Naive thymus-derived CD4-positive, alpha-beta T cell (primary cell): Measurements from ENCODE around the gene GNG11. TPM values are rescaled to one million over a fixed set of nuclear protein-coding genes. Genes with fewer than 3 reads are reported as not detected.

Source experiments
- ATAC-seq: fragments of 150-1000 bp; cut with Tn5 transposase; 2 replicates; pipeline ENCODE4 v1.10.0; 2021; ENCODE audit warnings: mild to moderate bottlenecking, moderate library complexity
- CTCF ChIA-PET: fragments of 350-600 bp; sonication (Branson Sonifier 250); formaldehyde crosslinking; loops from one replicate; lab custom pipeline; 2021; ENCODE audit warnings: antibody characterized with exemption; lab: Charles Lee
- POLR2A ChIA-PET: fragments of 350-600 bp; sonication (Branson Sonifier 250); formaldehyde crosslinking; loops from one replicate; lab custom pipeline; 2021; ENCODE audit warnings: antibody characterized with exemption, inconsistent platforms; lab: Charles Lee
- DNase-seq, 9 donors: peaks; one replicate each; pipeline versions ENCODE4 v3.0.0 to v3.0.0-alpha.2; 2020 to 2022; ENCODE audit warnings: mixed read lengths in 1 of 9
- H3K27ac ChIP-seq: one replicate; pipeline ENCODE4 v1.7.0; 2013; ENCODE audit warnings: mild to moderate bottlenecking, low read depth, low read length, moderate library complexity
- H3K27me3 ChIP-seq, 2 donors: one replicate each; pipeline ENCODE4 v1.7.0; 2013; ENCODE audit warnings: low read length in 2 of 2, mild to moderate bottlenecking in 2 of 2, moderate library complexity in 2 of 2; ENCODE audit not compliant: control insufficient read depth in 2 of 2, insufficient read depth in 2 of 2
- H3K36me3 ChIP-seq, 3 experiments: 1 replicate in 2 of 3; 2 replicates in 1 of 3; pipeline ENCODE4 v1.7.0; 2013; ENCODE audit warnings: low read length in 3 of 3, mild to moderate bottlenecking in 3 of 3, moderate library complexity in 1 of 3; ENCODE audit not compliant: insufficient read depth in 3 of 3, control insufficient read depth in 2 of 3
- H3K4me1 ChIP-seq, 2 donors: one replicate each; pipeline ENCODE4 v1.7.0; 2013; ENCODE audit warnings: low read length in 2 of 2, mild to moderate bottlenecking in 2 of 2, moderate library complexity in 1 of 2; ENCODE audit not compliant: control insufficient read depth in 2 of 2, insufficient read depth in 2 of 2
- H3K4me3 ChIP-seq: 2 replicates; pipeline ENCODE4 v1.7.0; 2013; ENCODE audit warnings: mild to moderate bottlenecking, low read length
- H3K9me3 ChIP-seq, 3 experiments: 1 replicate in 2 of 3; 2 replicates in 1 of 3; pipeline ENCODE4 v1.7.0; 2013; ENCODE audit warnings: low read length in 3 of 3; ENCODE audit not compliant: control insufficient read depth in 2 of 3
- H3K27ac Mint-ChIP-seq, 9 donors: one replicate each; pipeline ENCODE4 v1.8.0; 2020 to 2022; ENCODE audit warnings: mixed read lengths in 9 of 9, mild to moderate bottlenecking in 8 of 9, moderate library complexity in 5 of 9, inconsistent platforms in 2 of 9
- H3K27me3 Mint-ChIP-seq, 5 donors: one replicate each; pipeline ENCODE4 v1.8.0; 2021 to 2022; ENCODE audit warnings: mixed read lengths in 5 of 5, mild to moderate bottlenecking in 1 of 5
- H3K36me3 Mint-ChIP-seq, 5 donors: one replicate each; pipeline ENCODE4 v1.8.0; 2020 to 2022; ENCODE audit warnings: mixed read lengths in 5 of 5, mild to moderate bottlenecking in 3 of 5, inconsistent platforms in 1 of 5
- H3K4me1 Mint-ChIP-seq, 7 donors: one replicate each; pipeline ENCODE4 v1.8.0; 2020 to 2022; ENCODE audit warnings: mixed read lengths in 7 of 7, mild to moderate bottlenecking in 3 of 7, inconsistent platforms in 1 of 7
- H3K4me3 Mint-ChIP-seq, 10 donors: one replicate each; pipeline ENCODE4 v1.8.0; 2020 to 2022; ENCODE audit warnings: mild to moderate bottlenecking in 10 of 10, mixed read lengths in 10 of 10, moderate library complexity in 6 of 10, inconsistent platforms in 2 of 10
- H3K9me3 Mint-ChIP-seq, 11 donors: one replicate each; pipeline ENCODE4 v1.8.0; 2020 to 2022; ENCODE audit warnings: mixed read lengths in 11 of 11, mild to moderate bottlenecking in 4 of 11, inconsistent platforms in 1 of 11, moderate library complexity in 1 of 11
- intact Hi-C, 2 donors: fragments of 100-400 bp; cut with micrococcal nuclease; formaldehyde crosslinking; loops; one replicate each; pipeline ENCODE4 v1.15.1; 2023
- polyA plus RNA-seq, 2 donors: library from polyadenylated mRNA; unstranded; fragments of 300-500 nt; fragmentation: Illumina TruSeq; gene quantifications; one replicate each; pipeline ENCODE4 v1.2.3, GENCODE V29; 2021
- total RNA-seq, 6 experiments: library from RNA in 5 of 6; stranded (reverse) in 5 of 6; gene quantifications; 1 replicate in 5 of 6; 2 replicates in 1 of 6; pipeline ENCODE4 v1.2.3 and lab custom pipeline; 2021 to 2026

The GNG11 gene
- under 1 TPM in 1 of 5 experiments, not detected in 4; 0.96 TPM for total RNA-seq
- polyA plus RNA-seq = not detected
- not detected for total RNA-seq (lab: John Stamatoyannopoulos, UW)

GRCh38 chr7:93921607-93922566 is at the start of gene GNG11:
Gene GNG11 (plus strand): TSS chr7:93921735. CDS start chr7:93922138, 403 bp downstream.
- DNase-seq (peak in 7 of 9 donors; percentile 1 to 26 (median 7)), ATAC-seq (peak; percentile 37)
- no peaks in the 10 kb centered on the region for H3K9me3 ChIP-seq
- CTCF ChIA-PET = interaction anchor here (0.7 kb wide), 1 partner anchor 545 kb away, joined by 4 read pairs; no protein-coding TSS in a partner anchor
- POLR2A ChIA-PET = no interaction called here
- H3K4me1 ChIP-seq = no peaks in the 10 kb centered on the region
- no peak within 1 kb of the TSS for H3K4me3 ChIP-seq
- Mint-ChIP-seq H3K36me3 (no peaks in the 10 kb centered on the region), H3K4me1 (peaks cover 0 to 11% (median 5%) of the 10 kb centered on the region in 7 donors), H3K4me3 (peak within 1 kb of the TSS; percentile 40 to 76 (median 68)), H3K9me3 (no peaks in the 10 kb centered on the region), H3K27ac (no peak within 1 kb of the TSS), H3K27me3 (peaks cover 37 to 68% (median 41%) of the 10 kb centered on the region in 5 donors)
- H3K27me3 ChIP-seq = peaks cover 7 to 11% of the 10 kb centered on the region in 2 donors
- no peak within 1 kb of the TSS for H3K27ac ChIP-seq
- intact Hi-C loops = no loop called here
- H3K36me3 ChIP-seq = no peaks in the 10 kb centered on the region

GRCh38 chr7:93873998-93874574 is 47.4 kb upstream of the GNG11 start:
- Mint-ChIP-seq H3K9me3 (peaks cover 0 to 12% (median 3%) of the 10 kb centered on the region in 11 donors), H3K27me3 (no peaks in the 10 kb centered on the region), H3K27ac (no peak overlapping the region), H3K36me3 (no peaks in the 10 kb centered on the region), H3K4me1 (no peaks in the 10 kb centered on the region), H3K4me3 (no peak overlapping the region)
- Histone ChIP-seq H3K36me3 (no peaks in the 10 kb centered on the region), H3K4me3 (no peak overlapping the region), H3K27ac (no peak overlapping the region), H3K9me3 (no peaks in the 10 kb centered on the region), H3K4me1 (no peaks in the 10 kb centered on the region), H3K27me3 (no peaks in the 10 kb centered on the region)
- ChIA-PET POLR2A (no interaction called here), CTCF (no interaction called here)
- ATAC-seq = no peak
- intact Hi-C loops = no loop called here
- DNase-seq = no peak

- Histone ChIP-seq H3K9me3 (no peaks in the 10 kb centered on the region), H3K27me3 (no peaks in the 10 kb centered on the region), H3K27ac (no peak overlapping the region), H3K36me3 (no peaks in the 10 kb centered on the region), H3K4me1 (no peaks in the 10 kb centered on the region), H3K4me3 (no peak overlapping the region)
- ATAC-seq = no peak
- Mint-ChIP-seq H3K36me3 (no peaks in the 10 kb centered on the region), H3K27ac (no peak overlapping the region), H3K4me3 (no peak overlapping the region), H3K4me1 (no peaks in the 10 kb centered on the region), H3K27me3 (peaks cover 0 to 5% (median 0%) of the 10 kb centered on the region in 5 donors), H3K9me3 (peaks cover 0 to 19% (median 3%) of the 10 kb centered on the region in 11 donors)
- ChIA-PET CTCF (no interaction called here), POLR2A (no interaction called here)
- intact Hi-C loops = no loop called here
- no peak for DNase-seq
Observed at GRCh38 chr7:93877742-93878141, 43.8 kb upstream of the GNG11 start.

GRCh38 chr7:93879356-93879755 is 42.2 kb upstream of the GNG11 start:
- peaks cover 0 to 5% (median 0%) of the 10 kb centered on the region in 5 donors for H3K27me3 Mint-ChIP-seq
- no peaks in the 10 kb centered on the region for H3K4me1 ChIP-seq
- H3K9me3 ChIP-seq = no peaks in the 10 kb centered on the region
- no peaks in the 10 kb centered on the region for H3K36me3 Mint-ChIP-seq
- no peak overlapping the region for H3K4me3 ChIP-seq
- ChIA-PET CTCF (no interaction called here), POLR2A (no interaction called here)
- DNase-seq (no peak), ATAC-seq (no peak)
- no peak overlapping the region for H3K27ac ChIP-seq
- H3K36me3 ChIP-seq = no peaks in the 10 kb centered on the region
- H3K9me3 Mint-ChIP-seq = peaks cover 0 to 12% (median 1%) of the 10 kb centered on the region in 11 donors
- intact Hi-C loops = no loop called here
- H3K27ac Mint-ChIP-seq = no peak overlapping the region
- no peak overlapping the region for H3K4me3 Mint-ChIP-seq
- no peaks in the 10 kb centered on the region for H3K4me1 Mint-ChIP-seq
- no peaks in the 10 kb centered on the region for H3K27me3 ChIP-seq

- Mint-ChIP-seq H3K27ac (no peak overlapping the region), H3K27me3 (peaks cover 4 to 12% (median 5%) of the 10 kb centered on the region in 5 donors), H3K9me3 (peaks cover 0 to 9% (median 1%) of the 10 kb centered on the region in 11 donors), H3K4me1 (no peaks in the 10 kb centered on the region), H3K4me3 (no peak overlapping the region), H3K36me3 (no peaks in the 10 kb centered on the region)
- intact Hi-C loops = no loop called here
- H3K27ac ChIP-seq = no peak overlapping the region
- DNase-seq = no peak
- no peak overlapping the region for H3K4me3 ChIP-seq
- no peaks in the 10 kb centered on the region for H3K4me1 ChIP-seq
- H3K36me3 ChIP-seq = no peaks in the 10 kb centered on the region
- CTCF ChIA-PET = no interaction called here
- H3K27me3 ChIP-seq = no peaks in the 10 kb centered on the region
- no peak for ATAC-seq
- no peaks in the 10 kb centered on the region for H3K9me3 ChIP-seq
- POLR2A ChIA-PET = no interaction called here
Observed at GRCh38 chr7:93882468-93882867, 39.1 kb upstream of the GNG11 start.

- Mint-ChIP-seq H3K4me1 (no peaks in the 10 kb centered on the region), H3K27ac (no peak overlapping the region), H3K9me3 (peaks cover 0 to 9% (median 0%) of the 10 kb centered on the region in 11 donors), H3K27me3 (peaks cover 11 to 17% (median 14%) of the 10 kb centered on the region in 5 donors), H3K4me3 (no peak overlapping the region), H3K36me3 (no peaks in the 10 kb centered on the region)
- H3K36me3 ChIP-seq = no peaks in the 10 kb centered on the region
- H3K4me1 ChIP-seq = no peaks in the 10 kb centered on the region
- no peak for ATAC-seq
- H3K27me3 ChIP-seq = no peaks in the 10 kb centered on the region
- ChIA-PET POLR2A (no interaction called here), CTCF (no interaction called here)
- no peak for DNase-seq
- no peaks in the 10 kb centered on the region for H3K9me3 ChIP-seq
- H3K4me3 ChIP-seq = no peak overlapping the region
- H3K27ac ChIP-seq = no peak overlapping the region
- intact Hi-C loops = no loop called here
Observed at GRCh38 chr7:93883078-93883916, 38.2 kb upstream of the GNG11 start.
